K562 (cell line): ENCODE measurements around the gene SGO1. TPM values are rescaled to one million over a fixed set of nuclear protein-coding genes. Genes with fewer than 3 reads are reported as not detected.
A peak's percentile ranks its signal among the peaks of the same experiment; 100 is the strongest.

ENCODE experiments used
- ATAC-seq: fragments of 200-7000 bp; cut with Tn5 transposase; 3 replicates; pipeline ENCODE4 v1.9.1; 2020; ENCODE audit warnings: moderate library complexity
- BruUV-seq: library from RNA; stranded (reverse); fragments of 400-500 nt; replicated peaks from 2 replicates; lab custom pipeline; 2021; lab: Mats Ljungman, UMichigan
- CTCF ChIA-PET: fragments of 300-600 bp; formaldehyde crosslinking; extraction: SDS; loops from one replicate; lab custom pipeline; 2021; ENCODE audit warnings: low intra/inter-chr PET ratio; lab: Yijun Ruan, JAX
- POLR2A ChIA-PET: fragments of 300-600, 350-650 bp; sonication (Branson Sonifier 250); formaldehyde crosslinking; extraction: SDS; loops from one replicate; lab custom pipeline; 2021; ENCODE audit warnings: antibody characterized with exemption, inconsistent platforms; lab: Yijun Ruan, JAX
- DNase-seq, 4 experiments: peaks; one replicate each; pipeline versions ENCODE4 v3.0.0 to v3.0.0-alpha.2; 2011 to 2018; ENCODE audit warnings: low spot score in 3 of 4, mixed read lengths in 3 of 4; ENCODE audit errors: extremely low read depth in 1 of 4
- FAIRE-seq: peaks from 2 replicates; lab custom pipeline; 2011; peaks lifted over from hg19 to GRCh38; lab: Jason Lieb, UNC
- H2AFZ ChIP-seq: 2 replicates; pipeline ENCODE4 v1.6.0; 2011; ENCODE audit warnings: low read depth, low read length, control low read depth, inconsistent platforms
- H3K27ac ChIP-seq: fragments of 200-600 bp; 3 replicates; pipeline ENCODE4 v1.8.0; 2011; ENCODE audit warnings: low read depth, mild to moderate bottlenecking, control low read depth, inconsistent platforms, low read length, moderate library complexity, mixed read lengths; ENCODE audit errors: extremely low read depth
- H3K27me3 ChIP-seq, 2 experiments: fragments of 300-600 bp in 1 of 2; 2 replicates in 1 of 2; 3 replicates in 1 of 2; pipeline versions ENCODE4 v1.6.0 to v1.8.0; 2011; ENCODE audit warnings: inconsistent platforms in 2 of 2, low read length in 2 of 2, mild to moderate bottlenecking in 1 of 2, mixed read lengths in 1 of 2, moderate library complexity in 1 of 2; ENCODE audit not compliant: control insufficient read depth in 2 of 2, insufficient read depth in 2 of 2
- H3K36me3 ChIP-seq: fragments of 300-600 bp; 3 replicates; pipeline ENCODE4 v1.8.0; 2011; ENCODE audit warnings: mild to moderate bottlenecking, low read length, inconsistent platforms; ENCODE audit not compliant: control insufficient read depth, insufficient read depth
- H3K4me1 ChIP-seq, 2 experiments: fragments of 200-600 bp in 1 of 2; replicated peaks in 1 of 2; 2 replicates in 1 of 2; 3 replicates in 1 of 2; pipeline versions ENCODE4 v1.5.1 to v1.8.0; 2011; ENCODE audit warnings: inconsistent platforms in 2 of 2, low read length in 2 of 2, mild to moderate bottlenecking in 1 of 2, mixed read lengths in 1 of 2, moderate library complexity in 1 of 2; ENCODE audit not compliant: control insufficient read depth in 2 of 2, insufficient read depth in 2 of 2
- H3K4me2 ChIP-seq: 2 replicates; pipeline ENCODE4 v1.6.1; 2011; ENCODE audit warnings: low read length, control low read depth, inconsistent platforms, mixed read lengths; ENCODE audit not compliant: insufficient read depth
- H3K4me3 ChIP-seq: fragments of 200-600 bp; sonication (generic), shearing (Covaris generic); 2 replicates; pipeline ENCODE4 v1.5.1; 2016; ENCODE audit warnings: control low read depth, inconsistent platforms
- H3K79me2 ChIP-seq: fragments of 200-600 bp; 3 replicates; pipeline ENCODE4 v1.8.0; 2011; ENCODE audit warnings: low read length, inconsistent platforms; ENCODE audit not compliant: control insufficient read depth, insufficient read depth
- H3K9ac ChIP-seq, 2 experiments: 2 replicates each; pipeline versions ENCODE4 v1.6.0 to v1.6.1; 2011; ENCODE audit warnings: low read depth in 2 of 2, low read length in 2 of 2, control low read depth in 1 of 2, inconsistent platforms in 1 of 2, mild to moderate bottlenecking in 1 of 2, mixed read lengths in 1 of 2; ENCODE audit not compliant: insufficient read depth in 1 of 2
- H3K9me1 ChIP-seq: one replicate; pipeline ENCODE4 v1.6.0; 2011; ENCODE audit warnings: inconsistent platforms, mild to moderate bottlenecking, low read length, moderate library complexity; ENCODE audit not compliant: control insufficient read depth, insufficient read depth
- H3K9me3 ChIP-seq: replicated peaks from 2 replicates; pipeline ENCODE4 v1.5.1; 2011; ENCODE audit warnings: low read depth, low read length, inconsistent platforms; ENCODE audit not compliant: control insufficient read depth, insufficient read depth
- H4K20me1 ChIP-seq: replicated peaks from 2 replicates; pipeline ENCODE4 v1.6.1; 2011; ENCODE audit warnings: low read length, inconsistent platforms, mixed read lengths; ENCODE audit not compliant: control insufficient read depth, insufficient read depth
- CEBPB ChIP-seq: fragments of 450-650 bp; IDR thresholded peaks from 2 replicates; pipeline ENCODE4 v1.6.1; 2016; ENCODE audit warnings: missing genetic modification characterization, missing compliant biosample characterization
- CEBPG ChIP-seq, 3 experiments: fragments of 200-800 bp in 1 of 3; sonication (Bioruptor generic) in 1 of 3; sonication (generic) in 1 of 3; formaldehyde crosslinking in 1 of 3; IDR thresholded peaks in 2 of 3; conservative IDR thresholded peaks in 1 of 3; 2 replicates each; pipeline versions ENCODE4 v1.6.1 to v1.8.0; 2016 to 2022; ENCODE audit warnings: missing compliant biosample characterization in 2 of 3, missing genetic modification characterization in 2 of 3, mild to moderate bottlenecking in 1 of 3, missing genetic modification reagents in 1 of 3
- SPI1 ChIP-seq: IDR thresholded peaks from 2 replicates; pipeline ENCODE4 v1.6.1; 2011; ENCODE audit warnings: low read depth, low read length, control low read depth, borderline replicate concordance
- WHSC1 ChIP-seq: IDR thresholded peaks from one replicate; pipeline ENCODE4 v1.6.1; 2012; ENCODE audit warnings: low read length, control low read depth, inconsistent platforms
- ZNF347 ChIP-seq: fragments of 450-650 bp; formaldehyde crosslinking; IDR thresholded peaks from 2 replicates; pipeline ENCODE4 v1.4.0; 2020; ENCODE audit warnings: low read depth, mild to moderate bottlenecking, moderate library complexity
- WGBS: fragments of 100-300 bp; shearing (Covaris generic); methylation state at CpG from one replicate; pipeline ENCODE4 v1.1.6; 2016; ENCODE audit warnings: low coverage, mixed read lengths; ENCODE audit not compliant: insufficient coverage; ENCODE audit errors: missing lambda C conversion rate; 5-methylcytosine and 5-hydroxymethylcytosine counted together
- in situ Hi-C: fragments of 300-500 bp; cut with MboI; formaldehyde crosslinking; loops from 4 replicates; pipeline ENCODE4 v1.15.0; 2018; ENCODE audit warnings: inconsistent platforms, mixed read lengths
- intact Hi-C: fragments of 100-400 bp; cut with micrococcal nuclease; formaldehyde crosslinking; loops from 2 replicates; pipeline ENCODE4 v1.14.2; 2022
- polyA plus RNA-seq, 8 experiments: library from polyadenylated mRNA; depleted of rRNA in 4 of 8; stranded (reverse) in 5 of 8; unstranded in 3 of 8; fragments of >200 nt; fragmentation: Nextera tagmentation in 2 of 8; fragmentation: Illumina TruSeq in 1 of 8; extraction: Ambion mirVana in 2 of 8; extraction: Trizol in 1 of 8; gene quantifications; 2 replicates each; pipeline versions ENCODE4 v1.2.1 to v1.2.3, GENCODE V29; 2011 to 2014; ENCODE audit warnings: inconsistent platforms in 1 of 8, missing spikeins in 1 of 8
- total RNA-seq, 7 experiments: library from RNA; depleted of rRNA in 6 of 7; stranded (reverse); fragments of >200 nt in 6 of 7; fragmentation: Illumina TruSeq in 2 of 7; extraction: Trizol in 2 of 7; gene quantifications; 2 replicates each; pipeline versions ENCODE4 v1.2.1 to v1.2.3, GENCODE V29; 2011 to 2021; ENCODE audit warnings: low replicate concordance in 1 of 7

The SGO1 gene
- total and polyA plus RNA-seq, 9 of the 15 experiments (the other 6 are each of a cell fraction or from before 2014, with no cell fraction given) = 13.7 to 57.3 (median 28.2) TPM

GRCh38 chr3:20161714-20162113 is 24.3 kb downstream of the SGO1 start:
- H3K4me1 ChIP-seq = no peaks in the 10 kb centered on the region
- H3K79me2 ChIP-seq = no peaks in the 10 kb centered on the region
- ChIA-PET CTCF (no interaction called here), POLR2A (interaction anchor here (0.6 to 2.1 kb wide), 2 partner anchors 9 to 96 kb away, joined by 3 to 5 read pairs; no protein-coding TSS in a partner anchor)
- no peak overlapping the region for H3K9ac ChIP-seq
- intact Hi-C loops (no loop called here), in situ Hi-C loops (no loop called here)
- no peak overlapping the region for H3K4me2 ChIP-seq
- DNase-seq (no peak), ATAC-seq (no peak), FAIRE-seq (no peak)
- no peak overlapping the region for H3K4me3 ChIP-seq
- TF ChIP-seq WHSC1 (no peak), CEBPG (CRISPR knock-in tag; IDR thresholded peaks at IDR 0.05) (no peak), CEBPG (tag; conservative IDR thresholded peaks at IDR 0.05 in 1 of 2, IDR thresholded peaks at IDR 0.05 in 1 of 2) (peak in 1 of 2 experiments; percentile 74; a peak in 2 of 4 replicates), CEBPB (tag) (peak; percentile 71)
- WGBS = 91% methylated on average over 2 of the region's 2 CpGs
- H3K9me3 ChIP-seq = no peaks in the 10 kb centered on the region
- no peak overlapping the region for H3K27ac ChIP-seq
- H3K9me1 ChIP-seq = no peaks in the 10 kb centered on the region
- no peaks in the 10 kb centered on the region for H4K20me1 ChIP-seq
- BruUV-seq = no TSS peak
- H3K27me3 ChIP-seq = no peaks in the 10 kb centered on the region
- H2AFZ ChIP-seq = no peak overlapping the region
- peaks cover 71% of the 10 kb centered on the region for H3K36me3 ChIP-seq

DNA sequence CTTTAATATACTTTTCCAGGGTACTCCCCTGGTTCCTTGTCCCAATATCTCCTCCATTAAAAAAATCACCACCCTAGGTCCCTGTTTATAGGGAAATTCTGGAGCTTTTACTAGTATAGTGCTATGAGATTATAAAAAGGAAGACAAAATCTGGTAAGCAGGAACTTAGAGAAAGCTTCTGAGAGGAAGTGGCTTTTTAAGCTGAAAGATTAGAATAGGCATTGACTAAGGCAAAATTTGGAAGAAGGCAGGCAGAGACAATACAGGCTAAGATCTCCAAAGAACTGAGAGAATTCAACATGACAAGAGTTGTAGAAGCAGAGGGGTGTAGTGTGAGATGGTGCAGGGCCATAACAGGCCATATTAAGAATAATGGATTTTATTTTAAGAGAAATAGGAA is 25.8 kb downstream of the SGO1 start:
- H3K27ac ChIP-seq = no peak overlapping the region
- H3K4me2 ChIP-seq = no peak overlapping the region
- no peak overlapping the region for H2AFZ ChIP-seq

More for the DNA sequence above, 25.8 kb downstream of the SGO1 start:
- Histone ChIP-seq H3K9me3 (no peaks in the 10 kb centered on the region), H3K79me2 (no peaks in the 10 kb centered on the region), H3K9ac (no peak overlapping the region), H4K20me1 (no peaks in the 10 kb centered on the region), H3K27me3 (no peaks in the 10 kb centered on the region), H3K4me3 (no peak overlapping the region), H3K36me3 (peaks cover 75% of the 10 kb centered on the region), H3K4me1 (no peaks in the 10 kb centered on the region), H3K9me1 (no peaks in the 10 kb centered on the region)
- TF ChIP-seq SPI1 = 0 out of 2 replicates have a peak, but pooled peaks have one; percentile 7
- no peak for TF ChIP-seq ZNF347 (CRISPR knock-in tag)
- in situ Hi-C loops = no loop called here
- FAIRE-seq (no peak), ATAC-seq (no peak), DNase-seq (no peak)
- CTCF ChIA-PET = no interaction called here
- BruUV-seq = no TSS peak
- intact Hi-C loops = no loop called here
- POLR2A ChIA-PET = interaction anchor here (1.0 to 2.1 kb wide), 4 partner anchors 8 to 117 kb away, joined by 3 to 5 read pairs (median 4); no protein-coding TSS in a partner anchor
